HUES64 (cell line): ENCODE results near the gene RUFY1.
"Not testable (repeated sequence)": the region's sequence is repeated elsewhere in the genome, so short reads cannot be mapped to it uniquely, and the experiment has no call there.

Source experiments
- H3K27ac ChIP-seq: 2 replicates; pipeline ENCODE4 v1.7.0; 2013; ENCODE audit warnings: low read depth, low read length, inconsistent platforms
- H3K27me3 ChIP-seq: 2 replicates; pipeline ENCODE4 v1.6.1; 2013; ENCODE audit warnings: mild to moderate bottlenecking, low read length; ENCODE audit not compliant: insufficient read depth
- H3K36me3 ChIP-seq: 2 replicates; pipeline ENCODE4 v1.6.1; 2013; ENCODE audit warnings: mild to moderate bottlenecking, low read length; ENCODE audit not compliant: insufficient read depth
- H3K4me1 ChIP-seq: 2 replicates; pipeline ENCODE4 v1.6.1; 2013; ENCODE audit warnings: mild to moderate bottlenecking, low read length, moderate library complexity; ENCODE audit not compliant: insufficient read depth
- H3K4me3 ChIP-seq: 2 replicates; pipeline ENCODE4 v1.5.1; 2013; ENCODE audit warnings: mild to moderate bottlenecking, low read length, moderate library complexity
- H3K9ac ChIP-seq: 2 replicates; pipeline ENCODE4 v1.6.1; 2013; ENCODE audit warnings: mild to moderate bottlenecking, low read depth, low read length
- H3K9me3 ChIP-seq: 2 replicates; pipeline ENCODE4 v1.6.1; 2013; ENCODE audit warnings: low read depth, low read length; ENCODE audit not compliant: insufficient read depth
- WGBS: fragments of 150-250, 120-280 bp; methylation state at CpG from one replicate; pipeline ENCODE4 v1.1.7; 2013; ENCODE audit warnings: missing lambda C conversion rate; 5-methylcytosine and 5-hydroxymethylcytosine counted together

RUFY1 gene

GRCh38 chr5:179542170-179542569 is 8.2 kb upstream of the RUFY1 start:
- 91% methylated on average over 7 of the region's 7 CpGs for WGBS
- no peaks in the 10 kb centered on the region for H3K4me1 ChIP-seq

GRCh38 chr5:179543275-179543674 is 7.1 kb upstream of the RUFY1 start:
- not testable (repeated sequence) for H3K27ac ChIP-seq, H3K9ac ChIP-seq, H3K4me3 ChIP-seq, H3K27me3 ChIP-seq, H3K36me3 ChIP-seq, H3K4me1 ChIP-seq, H3K9me3 ChIP-seq
- 94% methylated on average over 15 of the region's 15 CpGs for WGBS

More at GRCh38 chr5:179542170-179542569, 8.2 kb upstream of the RUFY1 start:
- H3K27ac ChIP-seq, result no peak overlapping the region
- no peaks in the 10 kb centered on the region for H3K36me3 ChIP-seq
- no peaks in the 10 kb centered on the region for H3K9me3 ChIP-seq
- no peaks in the 10 kb centered on the region for H3K27me3 ChIP-seq
- no peak overlapping the region for H3K4me3 ChIP-seq
- H3K9ac ChIP-seq, result no peak overlapping the region

- Histone ChIP-seq H3K27ac (no peak overlapping the region; the same call in 1 of the 2 replicates), H3K9me3 (no peaks in the 10 kb centered on the region), H3K9ac (no peak overlapping the region), H3K4me1 (peaks cover 12% of the 10 kb centered on the region; the same call in 1 of the 2 replicates), H3K4me3 (0 out of 2 replicates have a peak overlapping the region, but pooled peaks have one; percentile 16), H3K27me3 (no peaks in the 10 kb centered on the region), H3K36me3 (no peaks in the 10 kb centered on the region; the same call in 1 of the 2 replicates)
- 93% methylated on average over 4 of the region's 4 CpGs for WGBS
These were observed 2.7 kb downstream of the RUFY1 start for GRCh38 chr5:179553006-179553405.

GRCh38 chr5:179553875-179554274 is 3.5 kb downstream of the RUFY1 start:
- H3K4me1 ChIP-seq, result peaks cover 14% of the 10 kb centered on the region
- WGBS, result 85% methylated on average over 7 of the region's 7 CpGs
- no peaks in the 10 kb centered on the region for H3K9me3 ChIP-seq
- H3K4me3 ChIP-seq, result no peak overlapping the region
- no peaks in the 10 kb centered on the region; the same call in 1 of the 2 replicates for H3K36me3 ChIP-seq
- H3K27me3 ChIP-seq, result no peaks in the 10 kb centered on the region
- H3K27ac ChIP-seq, result no peak overlapping the region
- no peak overlapping the region for H3K9ac ChIP-seq

GRCh38 chr5:179554981-179555380 is 4.6 kb downstream of the RUFY1 start:
- Histone ChIP-seq H3K27me3 (no peaks in the 10 kb centered on the region), H3K9me3 (no peaks in the 10 kb centered on the region), H3K4me3 (no peak overlapping the region), H3K4me1 (peaks cover 11% of the 10 kb centered on the region), H3K9ac (no peak overlapping the region), H3K27ac (no peak overlapping the region), H3K36me3 (no peaks in the 10 kb centered on the region; the same call in 1 of the 2 replicates)
- WGBS, result 96% methylated on average over 6 of the region's 6 CpGs

- Histone ChIP-seq H3K27ac (peak overlapping the region; percentile 95), H3K9ac (peak overlapping the region; percentile 89), H3K4me3 (peak overlapping the region; percentile 74), H3K36me3 (peaks cover 24% of the 10 kb centered on the region)
- H3K27me3 ChIP-seq, H3K9me3 ChIP-seq, H3K4me1 ChIP-seq: not testable (repeated sequence)
- 81% methylated on average over 13 of the region's 15 CpGs for WGBS
These were observed 8.0 kb downstream of the RUFY1 start for GRCh38 chr5:179558261-179558799.

GRCh38 chr5:179558932-179559283 is 8.6 kb downstream of the RUFY1 start:
- Histone ChIP-seq H3K4me3 (peak overlapping the region; percentile 74), H3K27ac (peak overlapping the region; percentile 95), H3K4me1 (peaks cover 6% of the 10 kb centered on the region), H3K36me3 (peaks cover 29% of the 10 kb centered on the region), H3K27me3 (no peaks in the 10 kb centered on the region), H3K9ac (peak overlapping the region; percentile 89), H3K9me3 (no peaks in the 10 kb centered on the region)
- 4% methylated on average over 13 of the region's 14 CpGs for WGBS

GRCh38 chr5:179559284-179560252 is 9.2 kb downstream of the RUFY1 start:
- H3K9me3 ChIP-seq, result no peaks in the 10 kb centered on the region
- peak overlapping the region; percentile 95 for H3K27ac ChIP-seq
- 8% methylated on average over 52 of the region's 52 CpGs for WGBS
- H3K4me1 ChIP-seq, result peaks cover 4% of the 10 kb centered on the region; the same call in 1 of the 2 replicates
- H3K4me3 ChIP-seq, result peak overlapping the region; percentile 74
- H3K27me3 ChIP-seq, result no peaks in the 10 kb centered on the region
- peaks cover 35% of the 10 kb centered on the region for H3K36me3 ChIP-seq
- H3K9ac ChIP-seq, result peak overlapping the region; percentile 89

- H3K27ac ChIP-seq, result no peak overlapping the region
- WGBS, result 78% methylated on average over 2 of the region's 2 CpGs
- no peak overlapping the region for H3K4me3 ChIP-seq
- no peaks in the 10 kb centered on the region for H3K27me3 ChIP-seq
- H3K9me3 ChIP-seq, result no peaks in the 10 kb centered on the region
- H3K36me3 ChIP-seq, result peaks cover 83% of the 10 kb centered on the region
- H3K9ac ChIP-seq, result no peak overlapping the region
- no peaks in the 10 kb centered on the region for H3K4me1 ChIP-seq
These were observed 14.2 kb downstream of the RUFY1 start for GRCh38 chr5:179564526-179564925.

- Histone ChIP-seq H3K4me3 (no peak overlapping the region), H3K9ac (no peak overlapping the region), H3K27ac (no peak overlapping the region), H3K27me3 (no peaks in the 10 kb centered on the region), H3K4me1 (no peaks in the 10 kb centered on the region), H3K36me3 (peaks cover 93% of the 10 kb centered on the region), H3K9me3 (no peaks in the 10 kb centered on the region)
- 96% methylated on average over 7 of the region's 7 CpGs for WGBS
These were observed 18.4 kb downstream of the RUFY1 start for GRCh38 chr5:179568721-179569120.

- no peaks in the 10 kb centered on the region for H3K9me3 ChIP-seq
- H3K4me3 ChIP-seq, result no peak overlapping the region
- H3K4me1 ChIP-seq, result no peaks in the 10 kb centered on the region
- 94% methylated on average over 8 of the region's 8 CpGs for WGBS
- no peak overlapping the region for H3K27ac ChIP-seq
- no peaks in the 10 kb centered on the region for H3K27me3 ChIP-seq
- H3K9ac ChIP-seq, result no peak overlapping the region
- H3K36me3 ChIP-seq, result peaks cover 90% of the 10 kb centered on the region
These were observed 22.0 kb downstream of the RUFY1 start for GRCh38 chr5:179572386-179572785.
